ENCODE results near the gene MINDY4B.

MINDY4B gene

DNA sequence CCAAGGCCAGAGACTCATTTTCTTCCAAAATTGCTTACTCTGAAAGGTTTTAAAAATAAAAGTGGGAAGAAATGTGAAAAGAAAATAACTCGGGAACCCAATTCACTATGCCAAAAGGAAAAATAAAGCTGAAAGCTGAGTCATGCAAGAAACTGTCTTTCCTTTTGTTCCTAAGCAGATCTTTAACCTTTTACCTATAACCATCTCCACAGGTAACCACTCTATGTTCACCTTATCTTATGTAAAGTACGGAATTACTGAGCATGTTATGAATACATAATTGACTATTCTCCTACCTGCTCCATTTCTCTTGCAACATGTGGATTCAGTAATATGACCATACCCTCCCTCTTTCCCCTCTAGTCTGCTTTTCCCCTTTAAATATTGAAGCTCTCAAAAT, 62.0 kb downstream of the MINDY4B start:
- no peak for DNase-seq

DNA sequence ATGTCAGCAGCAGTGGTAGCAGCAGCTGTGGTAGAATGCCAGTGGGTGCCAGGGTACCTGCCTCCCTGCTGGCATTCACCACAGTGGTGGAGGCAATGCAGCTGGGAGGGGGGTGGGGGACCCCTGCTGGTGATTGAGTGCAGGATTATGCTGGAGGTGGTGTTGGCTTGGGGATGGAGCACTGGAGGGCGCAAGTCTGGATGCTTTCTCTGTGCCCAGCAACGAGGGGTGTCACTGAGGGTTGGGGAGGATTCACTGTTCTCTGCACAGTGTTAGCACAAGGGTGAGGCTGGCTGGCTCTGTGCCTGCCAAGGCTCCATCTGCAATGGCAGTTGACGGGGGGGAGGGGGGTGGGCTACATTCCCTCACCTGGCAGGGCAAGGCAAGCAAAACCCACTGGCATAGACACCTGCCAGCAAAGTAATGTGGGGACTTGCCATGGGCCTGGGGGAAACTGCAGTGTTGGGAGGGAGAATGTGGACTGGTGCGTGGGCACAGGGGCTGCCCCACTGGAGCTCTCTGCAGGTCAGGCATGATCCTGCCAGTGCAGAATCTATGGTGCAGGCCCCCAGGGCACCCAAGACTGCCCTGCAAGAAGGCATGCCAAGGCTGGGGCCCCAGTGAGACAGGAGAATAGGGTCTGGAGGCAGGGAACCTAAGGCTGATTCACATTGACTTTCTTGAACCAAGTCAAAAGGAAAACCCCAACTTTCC, 64.3 kb downstream of the MINDY4B start:
- DNase-seq, result no peak

DNA sequence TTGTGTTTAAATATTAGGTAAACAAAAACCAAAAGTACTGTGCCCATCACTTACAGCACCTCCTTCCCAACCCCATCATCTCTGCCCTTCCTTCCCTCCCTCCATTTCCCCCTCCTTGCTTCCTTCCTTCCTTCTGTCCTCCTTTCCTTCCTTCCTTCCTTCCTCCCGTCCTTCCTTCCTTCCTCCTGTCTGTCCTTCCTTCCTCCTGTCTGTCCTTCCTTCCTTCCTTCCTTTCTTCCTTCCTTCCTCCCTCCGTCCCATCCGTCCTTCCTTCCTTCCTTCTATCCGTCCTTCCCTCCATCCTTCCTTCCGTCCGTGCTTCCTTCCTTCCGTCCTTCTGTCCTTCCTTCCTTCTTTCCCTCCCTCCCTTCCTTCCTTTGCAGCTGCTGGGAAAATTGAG, 74.5 kb downstream of the MINDY4B start:
- no peak for DNase-seq

DNA sequence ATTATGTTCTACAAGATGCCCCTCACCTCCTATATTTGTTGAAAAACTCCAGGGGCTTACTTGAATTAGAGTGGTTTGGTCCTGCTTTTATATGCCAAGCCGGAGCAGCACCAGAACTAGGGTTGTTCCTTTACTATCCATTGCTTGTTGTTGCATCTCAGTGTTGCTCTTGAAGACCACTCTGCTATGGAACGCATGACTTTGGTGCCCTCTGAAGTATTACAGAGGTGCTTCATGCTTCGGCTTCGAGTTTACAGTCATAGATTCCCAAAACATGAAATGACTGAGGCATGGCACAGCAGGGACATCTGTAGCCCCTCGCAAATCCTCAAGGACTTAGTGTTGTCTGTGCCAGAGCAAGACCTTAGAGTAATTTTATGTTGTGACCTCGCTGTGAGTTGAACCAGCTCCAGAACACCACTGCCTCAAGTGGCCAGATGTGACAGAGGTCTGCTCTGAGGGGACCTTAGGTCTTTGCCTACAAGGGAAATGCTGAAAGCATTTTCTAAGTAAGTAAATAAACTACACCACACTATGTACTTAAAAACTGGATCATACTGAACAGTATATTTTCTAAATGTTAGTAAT, 75.1 kb downstream of the MINDY4B start:
- no peak for DNase-seq

DNA sequence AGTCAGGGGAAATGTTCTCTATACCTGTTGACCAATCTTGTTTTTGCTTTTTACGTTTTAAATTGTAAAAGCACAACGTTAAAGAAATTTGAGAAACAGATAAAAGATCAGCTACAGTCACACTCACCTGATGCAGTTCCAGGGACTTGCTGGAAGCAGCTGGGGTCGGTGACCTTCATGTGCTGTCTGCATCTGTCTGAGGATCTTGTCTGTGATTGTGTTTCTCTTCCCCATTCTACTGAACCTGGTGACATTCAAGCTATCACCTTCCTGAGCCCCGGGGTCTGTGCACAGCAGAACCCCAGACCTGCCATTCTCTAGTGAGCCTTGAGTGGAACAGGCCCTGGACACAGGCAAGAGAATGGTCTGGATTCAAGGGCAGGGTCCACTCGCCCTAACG, 75.8 kb downstream of the MINDY4B start:
- DNase-seq, result no peak

DNA sequence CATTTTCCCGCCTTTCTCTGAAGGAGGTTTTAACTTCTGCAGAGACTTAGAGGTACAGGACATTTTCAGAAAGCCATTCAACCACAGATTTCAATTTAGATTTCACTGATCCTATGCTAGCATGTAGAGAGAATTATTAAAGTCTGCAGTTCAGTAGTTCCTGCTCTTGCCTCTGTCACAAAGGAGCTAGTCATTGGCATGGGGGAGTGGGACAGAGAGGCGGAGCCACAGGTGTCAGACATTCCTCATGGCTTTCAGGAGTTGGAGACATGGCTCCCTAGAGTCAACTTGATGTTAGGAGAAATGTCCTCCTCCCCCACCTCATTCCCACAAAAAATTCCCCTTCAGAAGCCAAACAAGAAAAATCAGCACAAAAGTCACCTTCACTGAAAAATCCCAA, 76.2 kb downstream of the MINDY4B start:
- DNase-seq, result no peak

DNA sequence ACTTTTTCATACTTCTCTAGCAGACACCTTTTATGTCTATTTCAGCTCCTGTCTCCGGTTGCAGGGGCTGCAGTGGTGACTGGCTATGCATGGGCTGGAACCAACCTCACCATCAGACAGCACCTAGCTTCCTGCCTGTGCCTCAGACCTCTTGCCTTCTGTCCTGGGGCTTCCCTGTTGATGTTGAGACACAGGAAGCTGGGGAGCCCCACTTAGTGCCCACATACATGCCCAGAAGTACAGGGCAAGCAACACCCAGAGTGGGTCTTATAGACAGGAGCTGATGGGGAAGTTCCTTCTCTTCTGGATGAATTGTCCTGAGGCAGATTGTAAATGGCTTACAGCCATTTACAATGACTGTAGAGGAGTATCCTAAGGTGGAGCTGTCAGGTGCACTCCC, 77.0 kb downstream of the MINDY4B start:
- DNase-seq, result no peak

DNA sequence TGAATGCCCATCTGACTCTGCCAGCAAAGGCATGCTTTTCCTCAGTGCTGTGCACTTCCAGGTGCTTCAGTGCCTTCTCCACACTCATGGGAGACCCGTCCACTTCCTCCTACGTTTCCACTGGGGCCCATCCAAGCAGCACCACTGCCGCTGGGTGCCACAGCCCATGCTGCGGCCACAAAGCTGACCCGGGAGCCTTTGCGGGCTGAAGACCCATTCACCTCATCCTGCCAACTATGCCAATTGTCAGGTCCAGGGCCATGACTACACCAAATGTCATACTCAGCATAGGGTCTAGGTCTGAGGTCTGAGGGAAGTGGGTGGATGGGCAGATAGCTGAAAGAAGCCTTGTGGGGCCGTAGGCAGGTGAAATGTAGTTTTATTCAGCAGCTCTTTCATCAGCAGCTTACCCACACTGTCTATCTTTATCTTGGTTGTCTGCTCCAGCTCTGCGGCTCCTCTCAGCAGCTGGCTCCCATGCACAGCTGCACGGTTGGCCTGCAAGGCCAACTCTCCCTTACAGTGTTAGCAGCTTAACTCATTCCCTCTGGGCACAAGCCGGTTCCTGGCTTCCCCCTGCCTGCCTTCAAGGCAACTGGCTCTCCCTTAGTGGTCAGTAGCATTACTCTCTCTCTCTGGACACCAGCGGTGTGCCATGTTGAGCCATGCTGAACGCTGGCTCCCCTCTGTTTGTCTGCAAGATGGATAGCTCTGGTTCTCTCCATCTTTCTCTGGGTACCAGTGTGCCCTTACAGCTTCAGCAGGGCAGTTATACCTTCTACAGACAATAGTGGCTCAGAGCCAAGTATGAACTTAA, 78.6 kb downstream of the MINDY4B start:
- DNase-seq, result no peak

DNA sequence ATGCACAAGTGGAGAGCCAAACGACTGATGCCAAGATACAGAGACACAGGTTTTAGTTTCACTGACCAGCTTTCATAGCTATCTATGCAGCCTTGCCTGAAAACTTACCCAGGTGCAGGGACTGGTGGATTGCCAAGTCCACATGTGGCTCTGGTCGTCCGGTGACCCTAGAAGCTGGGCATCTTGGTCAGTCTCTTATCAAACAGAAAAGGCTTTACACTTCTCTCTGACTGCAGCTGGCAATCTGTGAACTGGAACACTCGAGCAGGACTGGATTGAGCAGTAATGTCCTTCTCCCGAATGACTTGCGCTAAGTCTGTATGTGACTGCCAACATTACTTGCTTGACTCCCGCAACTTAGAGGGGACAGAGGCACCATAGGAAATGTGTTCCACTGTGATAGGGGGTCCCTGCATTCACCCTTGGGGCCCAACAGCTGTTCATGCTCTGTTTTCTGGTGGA, 79.3 kb downstream of the MINDY4B start:
- DNase-seq, result no peak

DNA sequence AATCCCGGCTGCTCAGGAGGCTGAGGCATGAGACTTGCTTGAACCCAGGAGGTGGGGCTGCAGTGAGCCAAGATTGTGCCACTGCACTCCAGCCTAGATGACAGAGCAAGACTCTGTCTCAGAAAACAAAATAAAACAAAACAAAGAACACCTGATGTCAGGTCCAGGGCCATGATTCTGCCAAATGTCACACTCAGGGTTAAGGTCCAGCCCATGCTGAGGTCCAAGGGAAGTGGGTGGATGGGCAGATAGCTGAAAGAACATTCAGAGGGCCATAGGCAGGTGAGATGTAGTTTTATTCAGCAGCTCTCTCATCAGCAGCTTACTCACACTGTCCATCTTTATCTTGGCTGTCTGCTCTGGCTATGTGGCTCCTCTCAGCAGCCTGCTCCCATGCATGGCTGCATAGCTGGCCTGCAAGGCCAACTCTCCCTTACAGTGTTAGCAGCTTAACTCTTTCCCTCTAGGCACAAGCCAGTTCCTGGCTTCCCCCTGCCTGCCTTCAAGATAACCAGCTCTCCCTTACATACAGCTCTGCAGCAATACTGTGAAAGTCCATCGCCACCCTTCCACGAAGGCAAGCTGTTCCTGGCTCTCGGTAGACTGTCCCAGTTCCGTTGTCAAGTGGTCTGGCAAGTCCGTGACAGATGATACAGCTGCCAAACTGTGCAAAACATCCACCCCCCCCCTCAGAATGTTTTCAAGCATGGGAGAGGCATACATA, 79.9 kb downstream of the MINDY4B start:
- no peak for DNase-seq

DNA sequence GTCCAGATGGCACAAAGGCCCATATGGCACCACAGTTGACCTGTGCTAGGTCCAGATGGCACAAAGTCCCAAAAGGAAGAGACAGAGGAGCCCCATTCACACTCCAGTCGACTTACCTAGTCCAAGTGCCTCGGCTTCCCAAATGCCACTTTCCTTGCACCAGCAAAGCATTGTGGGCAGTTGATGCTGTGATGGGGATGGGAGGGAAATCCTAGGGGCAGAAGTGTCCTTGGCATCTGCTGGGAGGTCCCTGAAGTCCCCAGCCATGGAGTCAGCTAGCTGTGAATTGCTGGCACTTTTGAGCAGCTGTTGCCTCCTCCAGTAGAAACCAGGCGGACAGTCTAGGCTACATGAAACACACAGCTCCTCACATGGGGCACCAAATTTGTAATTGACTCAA, 82.0 kb downstream of the MINDY4B start:
- no peak for DNase-seq

DNA sequence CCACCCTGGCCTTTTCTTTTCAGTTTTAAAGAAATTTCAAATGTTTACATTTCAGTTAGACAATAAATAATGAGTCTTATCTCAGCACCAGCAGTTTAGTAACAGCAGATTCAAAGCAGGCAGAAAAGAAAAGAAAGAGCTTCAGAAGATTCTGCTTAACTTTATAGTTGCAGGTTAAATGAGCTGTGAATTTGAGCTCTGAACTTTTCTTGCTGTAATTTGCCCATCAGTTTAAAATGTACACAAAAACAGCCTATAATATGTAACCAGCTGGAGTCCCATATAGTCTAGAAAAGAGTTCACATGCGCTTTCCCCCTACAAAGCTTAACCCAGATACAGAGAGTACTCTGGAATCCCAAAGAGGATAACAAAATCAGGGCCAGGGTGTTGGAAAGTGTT, 82.6 kb downstream of the MINDY4B start:
- no peak for DNase-seq

All from NCI-H1048 (cell line).